ENCODE measurements around the gene POLR2A.

POLR2A gene

DNA sequence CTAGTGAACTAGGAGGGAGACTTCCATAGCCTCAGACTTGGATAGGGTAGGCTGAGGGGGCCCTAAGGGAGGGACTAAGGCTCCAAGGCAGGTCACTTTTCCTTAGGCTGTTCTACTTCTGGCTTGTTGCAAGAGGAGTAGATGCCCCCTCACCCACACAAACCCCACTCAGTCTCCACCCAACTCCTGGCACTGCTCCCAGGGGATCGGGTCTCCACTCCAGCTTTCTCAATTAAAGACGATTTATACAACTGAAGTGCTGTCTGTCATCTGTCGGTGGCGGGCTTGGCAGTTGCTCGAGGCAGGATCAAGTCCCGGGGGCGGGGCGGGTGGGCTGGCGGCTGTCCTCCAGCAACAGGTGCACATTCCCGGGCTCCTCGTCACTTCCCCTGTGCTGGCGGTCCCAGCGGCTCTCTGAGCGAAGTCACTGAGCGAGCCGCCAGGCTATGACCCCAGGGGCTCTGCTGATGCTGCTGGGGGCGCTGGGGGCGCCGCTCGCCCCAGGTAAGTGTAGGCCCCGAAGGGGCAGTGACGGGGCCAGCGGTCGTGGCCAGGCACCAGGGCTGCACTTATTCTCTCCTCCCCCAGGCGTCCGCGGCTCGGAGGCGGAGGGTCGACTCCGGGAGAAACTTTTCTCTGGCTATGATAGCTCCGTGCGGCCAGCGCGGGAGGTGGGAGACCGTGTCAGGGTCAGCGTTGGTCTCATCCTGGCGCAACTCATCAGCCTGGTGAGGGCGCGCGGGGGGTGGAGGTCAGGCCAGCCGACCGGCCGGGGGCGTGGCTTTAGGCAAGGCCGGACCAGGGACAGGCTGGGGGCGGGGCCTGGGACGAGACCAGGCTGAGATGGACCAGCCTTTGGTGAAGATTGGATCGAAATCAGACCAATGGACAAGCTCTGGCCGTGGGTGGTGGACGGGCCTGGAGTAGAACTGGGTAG lies 39.2 kb upstream of the POLR2A start, which contains the start of gene CHRNB1:
Gene CHRNB1 (plus strand): TSS at position 380 of the 937 bp plus-strand sequence. CDS start 67 bp downstream, at position 447.
- TF ChIP-seq, protein P1, sequence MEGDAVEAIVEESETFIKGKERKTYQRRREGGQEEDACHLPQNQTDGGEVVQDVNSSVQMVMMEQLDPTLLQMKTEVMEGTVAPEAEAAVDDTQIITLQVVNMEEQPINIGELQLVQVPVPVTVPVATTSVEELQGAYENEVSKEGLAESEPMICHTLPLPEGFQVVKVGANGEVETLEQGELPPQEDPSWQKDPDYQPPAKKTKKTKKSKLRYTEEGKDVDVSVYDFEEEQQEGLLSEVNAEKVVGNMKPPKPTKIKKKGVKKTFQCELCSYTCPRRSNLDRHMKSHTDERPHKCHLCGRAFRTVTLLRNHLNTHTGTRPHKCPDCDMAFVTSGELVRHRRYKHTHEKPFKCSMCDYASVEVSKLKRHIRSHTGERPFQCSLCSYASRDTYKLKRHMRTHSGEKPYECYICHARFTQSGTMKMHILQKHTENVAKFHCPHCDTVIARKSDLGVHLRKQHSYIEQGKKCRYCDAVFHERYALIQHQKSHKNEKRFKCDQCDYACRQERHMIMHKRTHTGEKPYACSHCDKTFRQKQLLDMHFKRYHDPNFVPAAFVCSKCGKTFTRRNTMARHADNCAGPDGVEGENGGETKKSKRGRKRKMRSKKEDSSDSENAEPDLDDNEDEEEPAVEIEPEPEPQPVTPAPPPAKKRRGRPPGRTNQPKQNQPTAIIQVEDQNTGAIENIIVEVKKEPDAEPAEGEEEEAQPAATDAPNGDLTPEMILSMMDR (IDR thresholded peaks at IDR 0.05) = no peak

DNA sequence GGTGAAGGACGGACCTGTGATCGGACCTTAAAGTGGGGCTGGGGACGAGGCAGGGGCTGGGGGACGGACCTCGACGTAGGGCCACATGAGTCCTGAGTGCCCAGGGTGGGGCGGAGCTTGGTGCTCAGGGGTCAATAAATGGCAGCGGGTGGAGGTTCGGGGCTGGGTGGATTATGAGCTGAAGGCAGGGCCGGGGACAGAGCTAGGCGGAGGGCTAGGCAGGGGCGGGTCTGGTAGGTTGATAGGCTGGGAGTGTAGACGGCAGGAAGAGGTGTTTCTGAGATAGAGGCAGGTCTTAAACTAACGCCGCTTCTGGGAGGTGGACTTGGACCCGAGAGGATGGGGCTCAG lies 38.6 kb upstream of the POLR2A start:
- TF ChIP-seq, protein P1 (IDR thresholded peaks at IDR 0.05) = no peak

DNA sequence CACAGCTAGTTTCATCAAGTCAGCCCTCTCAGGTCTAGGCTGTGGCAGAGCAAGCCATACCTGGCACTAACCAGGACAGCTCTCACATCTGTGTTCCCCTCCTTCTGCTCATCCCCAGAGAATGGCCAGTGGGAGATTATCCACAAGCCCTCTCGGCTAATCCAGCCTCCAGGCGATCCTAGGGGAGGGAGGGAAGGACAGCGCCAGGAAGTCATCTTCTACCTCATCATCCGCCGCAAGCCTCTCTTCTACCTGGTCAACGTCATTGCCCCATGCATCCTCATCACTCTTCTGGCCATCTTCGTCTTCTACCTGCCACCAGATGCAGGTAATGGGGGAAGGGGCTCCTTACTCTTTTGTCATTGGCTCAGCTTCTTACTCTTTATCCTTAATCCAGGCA lies 35.7 kb upstream of the POLR2A start:
- TF ChIP-seq, protein P1 (IDR thresholded peaks at IDR 0.05) = no peak

DNA sequence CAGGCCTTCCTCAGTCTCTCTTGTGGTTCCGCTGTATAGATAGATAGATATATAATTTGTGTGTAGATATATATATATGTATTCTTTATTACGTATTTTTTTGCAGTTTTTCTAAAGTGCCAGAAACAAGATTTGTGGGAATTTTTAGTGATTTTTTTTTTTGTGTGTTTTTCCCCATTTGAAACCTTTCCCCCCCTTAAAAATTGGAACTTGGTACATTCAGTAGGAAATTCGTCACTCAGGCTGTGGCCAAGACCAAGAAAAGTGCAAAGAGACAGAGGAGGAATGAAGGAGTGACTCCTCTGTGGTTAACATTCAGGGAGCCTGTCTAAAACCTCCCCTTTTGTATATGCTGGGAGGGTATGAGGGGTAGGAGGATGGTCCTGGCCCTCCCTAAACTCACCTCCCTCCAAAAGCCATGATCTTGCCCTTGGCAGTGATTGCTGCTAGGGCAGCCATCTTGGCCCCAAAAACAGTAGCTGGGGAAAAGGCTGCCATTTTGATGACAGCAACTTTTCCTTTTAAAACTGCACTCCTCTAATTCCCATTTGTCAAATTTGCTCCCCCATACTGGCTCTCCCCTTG lies 24.1 kb upstream of the POLR2A start:
- TF ChIP-seq, protein P1 (IDR thresholded peaks at IDR 0.05) = no peak

DNA sequence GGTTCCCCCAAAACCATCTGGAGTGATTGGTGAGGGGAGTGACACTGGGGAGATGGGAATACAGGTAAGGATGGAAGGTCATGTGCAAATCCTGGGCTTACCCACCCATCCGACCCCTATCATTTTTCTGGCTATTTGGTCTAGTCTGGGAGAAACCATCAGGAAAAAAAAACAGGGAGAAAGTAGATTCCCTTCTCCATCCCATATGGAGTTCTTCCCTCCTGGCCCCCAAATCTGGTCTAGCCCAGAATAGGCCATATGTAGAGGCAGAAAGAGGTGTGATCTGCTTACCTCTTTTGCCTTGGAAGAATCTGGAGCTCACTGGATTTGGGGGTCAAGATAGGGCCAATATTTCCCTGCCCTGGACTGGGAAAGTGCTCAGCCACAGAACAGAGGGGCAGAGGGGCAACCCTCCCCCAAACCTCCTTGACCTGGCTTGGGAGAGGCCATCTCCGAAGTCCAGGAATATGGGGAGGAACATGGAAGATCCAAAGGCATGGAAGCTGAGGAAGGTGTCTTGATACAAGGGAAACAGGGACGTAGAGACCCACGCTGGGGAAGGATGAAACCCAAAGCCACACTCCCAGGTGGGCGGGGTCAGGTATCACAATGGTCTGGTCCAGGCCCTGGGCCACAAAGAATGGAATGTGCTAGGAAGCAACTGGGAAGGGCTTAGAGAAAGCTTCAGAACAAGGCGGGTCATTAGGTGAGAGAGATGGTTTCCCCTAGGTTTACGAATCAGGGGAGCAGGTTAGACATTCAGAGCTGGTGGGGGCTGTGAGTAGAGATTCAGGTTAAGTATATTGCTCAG lies 23.1 kb upstream of the POLR2A start:
- TF ChIP-seq, protein P1 (IDR thresholded peaks at IDR 0.05) = no peak

DNA sequence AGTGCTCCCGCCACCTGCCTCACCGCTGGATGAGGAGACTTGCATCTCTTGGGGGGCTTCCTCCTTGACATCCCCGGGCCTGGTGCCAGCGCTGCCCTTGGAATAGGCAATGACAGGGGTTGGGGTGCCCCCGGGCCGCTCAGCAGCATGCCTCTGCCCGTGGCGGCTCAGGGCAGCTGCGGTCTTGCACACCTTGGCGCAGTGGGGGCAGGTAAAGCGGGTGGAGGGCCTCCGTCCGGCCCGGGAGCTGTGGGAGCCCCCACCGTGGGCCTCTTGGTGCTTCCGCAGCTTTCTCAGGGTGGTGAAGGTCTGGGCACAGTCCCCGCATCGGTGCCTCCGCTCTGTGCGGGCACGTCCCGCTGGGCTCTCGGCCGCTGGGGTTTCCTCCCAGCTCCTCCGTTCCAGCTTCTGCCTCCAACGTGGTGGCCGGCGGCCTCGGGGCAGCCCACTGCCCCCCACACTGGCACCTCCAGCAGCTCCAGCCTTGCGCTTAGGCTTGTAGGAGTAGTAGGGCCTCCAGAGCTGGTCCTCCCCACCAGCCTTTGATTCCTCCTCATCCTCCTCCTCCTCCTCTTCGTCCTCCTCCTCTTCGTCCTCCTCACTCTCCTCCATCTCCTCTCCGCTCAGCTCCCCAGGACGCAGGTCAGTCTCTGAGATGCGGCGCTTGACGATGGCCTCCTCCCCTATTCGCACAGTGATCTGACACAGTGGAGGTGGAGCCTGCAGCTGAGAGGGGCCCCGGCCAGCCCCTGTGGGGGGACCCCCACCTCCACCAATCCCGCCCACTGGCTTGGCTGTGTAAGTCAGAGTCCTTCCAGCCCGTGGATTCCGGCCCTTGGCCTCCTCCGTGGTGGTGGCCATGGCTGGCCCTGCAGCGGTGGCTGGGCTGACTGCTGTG lies 21.4 kb upstream of the POLR2A start:
- TF ChIP-seq, protein P1 (IDR thresholded peaks at IDR 0.05) = no peak
